ENCODE measurements around the gene PPP1R27.
A peak's percentile ranks its signal among the peaks of the same experiment; 100 is the strongest.

PPP1R27 gene

GRCh38 chr17:81858967-81859905 is 24.4 kb upstream of the PPP1R27 start:
- no peak for TF ChIP-seq MYC (IDR thresholded peaks at IDR 0.05; ENCODE audit: low read depth, low read length)
- TF ChIP-seq POLR2A (IDR thresholded peaks at IDR 0.05; ENCODE audit: extremely low read depth, insufficient read length): no peak
- DNase-seq (ENCODE audit: low read depth): peak; percentile 63
- peak overlapping the region; percentile 84 for H3K4me3 ChIP-seq (ENCODE audit: low read depth, low read length)

- DNase-seq (ENCODE audit: low read depth): peak; percentile 49
Measured at GRCh38 chr17:81858170-81858966, 23.5 kb upstream of the PPP1R27 start.

GRCh38 chr17:81854974-81855774 is 20.3 kb upstream of the PPP1R27 start:
- peak overlapping the region; percentile 11 for H3K4me3 ChIP-seq (ENCODE audit: low read depth, low read length)
- TF ChIP-seq MAX (IDR thresholded peaks at IDR 0.05; ENCODE audit: low read depth, low read length) (no peak), POLR2A (IDR thresholded peaks at IDR 0.05; ENCODE audit: extremely low read depth, insufficient read length) (no peak), CTCF (IDR thresholded peaks at IDR 0.05; ENCODE audit: low read depth, low read length) (no peak), MYC (IDR thresholded peaks at IDR 0.05; ENCODE audit: low read depth, low read length) (no peak)
- DNase-seq (ENCODE audit: low read depth): no peak

More at GRCh38 chr17:81858170-81858966, 23.5 kb upstream of the PPP1R27 start:
- TF ChIP-seq POLR2A (IDR thresholded peaks at IDR 0.05; ENCODE audit: extremely low read depth, insufficient read length): no peak
- peak; percentile 56; the same call in 1 of the 2 replicates for TF ChIP-seq MAX (IDR thresholded peaks at IDR 0.05; ENCODE audit: low read depth, low read length)
- TF ChIP-seq MYC (IDR thresholded peaks at IDR 0.05; ENCODE audit: low read depth, low read length): no peak
- TF ChIP-seq CTCF (IDR thresholded peaks at IDR 0.05; ENCODE audit: low read depth, low read length): no peak
- H3K4me3 ChIP-seq (ENCODE audit: low read depth, low read length): peak overlapping the region; percentile 84

GRCh38 chr17:81852237-81852636 is 17.4 kb upstream of the PPP1R27 start:
- TF ChIP-seq MAX (IDR thresholded peaks at IDR 0.05; ENCODE audit: low read depth, low read length) (no peak), MYC (IDR thresholded peaks at IDR 0.05; ENCODE audit: low read depth, low read length) (no peak), CTCF (IDR thresholded peaks at IDR 0.05; ENCODE audit: low read depth, low read length) (no peak), POLR2A (IDR thresholded peaks at IDR 0.05; ENCODE audit: extremely low read depth, insufficient read length) (no peak)
- no peak for DNase-seq (ENCODE audit: low read depth)
- H3K4me3 ChIP-seq (ENCODE audit: low read depth, low read length): no peak overlapping the region

- H3K4me3 ChIP-seq (ENCODE audit: low read depth, low read length): no peak overlapping the region
- TF ChIP-seq MAX (IDR thresholded peaks at IDR 0.05; ENCODE audit: low read depth, low read length): no peak
- no peak for TF ChIP-seq CTCF (IDR thresholded peaks at IDR 0.05; ENCODE audit: low read depth, low read length)
- no peak for TF ChIP-seq POLR2A (IDR thresholded peaks at IDR 0.05; ENCODE audit: extremely low read depth, insufficient read length)
- TF ChIP-seq MYC (IDR thresholded peaks at IDR 0.05; ENCODE audit: low read depth, low read length): no peak
- no peak for DNase-seq (ENCODE audit: low read depth)
Measured at GRCh38 chr17:81851423-81851822, 16.6 kb upstream of the PPP1R27 start.
